ENCODE data around the gene BAIAP2L1.

DNA sequence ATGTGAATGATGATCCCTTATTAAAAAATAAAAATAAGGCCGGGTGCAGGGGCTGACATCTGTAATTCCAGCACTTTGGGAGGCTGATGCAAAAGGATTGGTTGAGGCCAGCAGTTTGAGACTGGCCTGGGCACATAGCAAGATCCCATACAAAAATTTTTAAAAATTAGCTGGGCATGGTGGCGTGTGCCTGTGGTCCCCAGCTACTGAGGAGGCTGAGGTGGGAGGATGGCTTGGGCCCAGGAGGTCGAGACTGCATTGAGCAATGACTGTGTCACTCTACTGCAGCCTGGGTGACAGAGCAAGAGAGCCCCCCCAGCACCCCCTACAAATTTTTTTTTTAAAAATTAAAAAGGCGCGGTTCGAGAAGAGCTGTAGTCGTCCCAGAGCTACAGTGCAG, 120.6 kb downstream of the BAIAP2L1 start:
- TF ChIP-seq, protein P1, sequence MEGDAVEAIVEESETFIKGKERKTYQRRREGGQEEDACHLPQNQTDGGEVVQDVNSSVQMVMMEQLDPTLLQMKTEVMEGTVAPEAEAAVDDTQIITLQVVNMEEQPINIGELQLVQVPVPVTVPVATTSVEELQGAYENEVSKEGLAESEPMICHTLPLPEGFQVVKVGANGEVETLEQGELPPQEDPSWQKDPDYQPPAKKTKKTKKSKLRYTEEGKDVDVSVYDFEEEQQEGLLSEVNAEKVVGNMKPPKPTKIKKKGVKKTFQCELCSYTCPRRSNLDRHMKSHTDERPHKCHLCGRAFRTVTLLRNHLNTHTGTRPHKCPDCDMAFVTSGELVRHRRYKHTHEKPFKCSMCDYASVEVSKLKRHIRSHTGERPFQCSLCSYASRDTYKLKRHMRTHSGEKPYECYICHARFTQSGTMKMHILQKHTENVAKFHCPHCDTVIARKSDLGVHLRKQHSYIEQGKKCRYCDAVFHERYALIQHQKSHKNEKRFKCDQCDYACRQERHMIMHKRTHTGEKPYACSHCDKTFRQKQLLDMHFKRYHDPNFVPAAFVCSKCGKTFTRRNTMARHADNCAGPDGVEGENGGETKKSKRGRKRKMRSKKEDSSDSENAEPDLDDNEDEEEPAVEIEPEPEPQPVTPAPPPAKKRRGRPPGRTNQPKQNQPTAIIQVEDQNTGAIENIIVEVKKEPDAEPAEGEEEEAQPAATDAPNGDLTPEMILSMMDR (conservative IDR thresholded peaks at IDR 0.05): no peak
- no peak for TF ChIP-seq ZFX (IDR thresholded peaks at IDR 0.05)

Measured in C4-2B (cell line).